GM12874 (cell line): Measurements from ENCODE around the gene PCDHGA11.
A peak's percentile ranks its signal among the peaks of the same experiment; 100 is the strongest.

ENCODE experiments used
- CTCF ChIP-seq: IDR thresholded peaks from 2 replicates; pipeline ENCODE4 v1.5.1; 2011; ENCODE audit warnings: low read depth, mild to moderate bottlenecking, control low read depth, low read length, moderate library complexity; ENCODE audit not compliant: insufficient read depth

The PCDHGA11 gene

GRCh38 chr5:141420855-141421488 lies at the start of gene PCDHGA11:
Gene PCDHGA11 (plus strand): TSS chr5:141421051. CDS start chr5:141421228, 177 bp downstream.
- TF ChIP-seq CTCF = peak; percentile 75

GRCh38 chr5:141371572-141372475 lies 49.0 kb upstream of the PCDHGA11 start:
- TF ChIP-seq CTCF = no peak

- TF ChIP-seq CTCF = peak; percentile 29; the same call in 1 of the 2 replicates
Observed at GRCh38 chr5:141373673-141374317, 47.1 kb upstream of the PCDHGA11 start, which contains the start of gene PCDHGA6. Gene PCDHGA6 (plus strand): TSS chr5:141373891. CDS start chr5:141374084, 193 bp downstream.

- TF ChIP-seq CTCF = no peak
Observed at GRCh38 chr5:141374627-141375026, 46.2 kb upstream of the PCDHGA11 start.

GRCh38 chr5:141375444-141376155 lies 45.3 kb upstream of the PCDHGA11 start:
- 0 out of 2 replicates have a peak, but pooled peaks have one; percentile 4 for TF ChIP-seq CTCF

- TF ChIP-seq CTCF = no peak
Observed at GRCh38 chr5:141382469-141383294, 38.2 kb upstream of the PCDHGA11 start, which contains the start of gene PCDHGA7. Gene PCDHGA7 (plus strand): TSS chr5:141382742. CDS start chr5:141382900, 158 bp downstream.
